Measurements from ENCODE around the gene PWWP2A.

- TF ChIP-seq CTCF (IDR thresholded peaks at IDR 0.05): no peak
- TF ChIP-seq POLR2A (IDR thresholded peaks at IDR 0.05): no peak
These were observed 10.6 kb upstream of the PWWP2A start for GRCh38 chr5:160129841-160130240.

All from heart left ventricle (tissue), 13 donors.